ENCODE results near the gene KATNAL2.

GRCh38 chr18:46888965-46889364 lies 28.4 kb upstream of the KATNAL2 start:
- TF ChIP-seq CHD2 (IDR thresholded peaks at IDR 0.05; ENCODE audit: borderline replicate concordance, low read depth, low read length) (no peak), IRF4 (IDR thresholded peaks at IDR 0.05; ENCODE audit: low read depth, low read length) (no peak), BHLHE40 (IDR thresholded peaks at IDR 0.05; ENCODE audit: borderline replicate concordance in 1 of 2, low read depth in 2 of 2, low read length in 1 of 2) (no peak), POLR2AphosphoS5 (IDR thresholded peaks at IDR 0.05; ENCODE audit: low read length) (no peak), CBFB (IDR thresholded peaks at IDR 0.05; ENCODE audit: low read depth) (no peak), YBX1 (IDR thresholded peaks at IDR 0.05) (no peak), NFYB (IDR thresholded peaks at IDR 0.05; ENCODE audit: insufficient read depth, low read depth, low read length) (no peak), HDGF (IDR thresholded peaks at IDR 0.05) (no peak), NR2C2 (IDR thresholded peaks at IDR 0.05; ENCODE audit: borderline replicate concordance, control insufficient read depth, insufficient read length, low read depth) (no peak)
- TF ChIP-seq, protein P1, sequence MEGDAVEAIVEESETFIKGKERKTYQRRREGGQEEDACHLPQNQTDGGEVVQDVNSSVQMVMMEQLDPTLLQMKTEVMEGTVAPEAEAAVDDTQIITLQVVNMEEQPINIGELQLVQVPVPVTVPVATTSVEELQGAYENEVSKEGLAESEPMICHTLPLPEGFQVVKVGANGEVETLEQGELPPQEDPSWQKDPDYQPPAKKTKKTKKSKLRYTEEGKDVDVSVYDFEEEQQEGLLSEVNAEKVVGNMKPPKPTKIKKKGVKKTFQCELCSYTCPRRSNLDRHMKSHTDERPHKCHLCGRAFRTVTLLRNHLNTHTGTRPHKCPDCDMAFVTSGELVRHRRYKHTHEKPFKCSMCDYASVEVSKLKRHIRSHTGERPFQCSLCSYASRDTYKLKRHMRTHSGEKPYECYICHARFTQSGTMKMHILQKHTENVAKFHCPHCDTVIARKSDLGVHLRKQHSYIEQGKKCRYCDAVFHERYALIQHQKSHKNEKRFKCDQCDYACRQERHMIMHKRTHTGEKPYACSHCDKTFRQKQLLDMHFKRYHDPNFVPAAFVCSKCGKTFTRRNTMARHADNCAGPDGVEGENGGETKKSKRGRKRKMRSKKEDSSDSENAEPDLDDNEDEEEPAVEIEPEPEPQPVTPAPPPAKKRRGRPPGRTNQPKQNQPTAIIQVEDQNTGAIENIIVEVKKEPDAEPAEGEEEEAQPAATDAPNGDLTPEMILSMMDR (IDR thresholded peaks at IDR 0.05 in 2 of 3, conservative IDR thresholded peaks at IDR 0.05 in 1 of 3; ENCODE audit: control insufficient read depth in 2 of 3, extremely low read depth in 1 of 3, insufficient read depth in 1 of 3, low read depth in 3 of 3, low read length in 3 of 3) = no peak
- TF ChIP-seq, protein P2, sequence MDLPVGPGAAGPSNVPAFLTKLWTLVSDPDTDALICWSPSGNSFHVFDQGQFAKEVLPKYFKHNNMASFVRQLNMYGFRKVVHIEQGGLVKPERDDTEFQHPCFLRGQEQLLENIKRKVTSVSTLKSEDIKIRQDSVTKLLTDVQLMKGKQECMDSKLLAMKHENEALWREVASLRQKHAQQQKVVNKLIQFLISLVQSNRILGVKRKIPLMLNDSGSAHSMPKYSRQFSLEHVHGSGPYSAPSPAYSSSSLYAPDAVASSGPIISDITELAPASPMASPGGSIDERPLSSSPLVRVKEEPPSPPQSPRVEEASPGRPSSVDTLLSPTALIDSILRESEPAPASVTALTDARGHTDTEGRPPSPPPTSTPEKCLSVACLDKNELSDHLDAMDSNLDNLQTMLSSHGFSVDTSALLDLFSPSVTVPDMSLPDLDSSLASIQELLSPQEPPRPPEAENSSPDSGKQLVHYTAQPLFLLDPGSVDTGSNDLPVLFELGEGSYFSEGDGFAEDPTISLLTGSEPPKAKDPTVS (IDR thresholded peaks at IDR 0.05; ENCODE audit: low read depth, low read length) = no peak
- TF ChIP-seq, protein P3, sequence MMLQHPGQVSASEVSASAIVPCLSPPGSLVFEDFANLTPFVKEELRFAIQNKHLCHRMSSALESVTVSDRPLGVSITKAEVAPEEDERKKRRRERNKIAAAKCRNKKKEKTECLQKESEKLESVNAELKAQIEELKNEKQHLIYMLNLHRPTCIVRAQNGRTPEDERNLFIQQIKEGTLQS (IDR thresholded peaks at IDR 0.05; ENCODE audit: borderline replicate concordance, extremely low read depth, low read depth, low read length) = no peak
